Naive thymus-derived CD8-positive, alpha-beta T cell (primary cell): Measurements from ENCODE around the gene FAM83E. TPM values are rescaled to one million over a fixed set of nuclear protein-coding genes. Genes with fewer than 3 reads are reported as not detected.
"Not testable (repeated sequence)": the region's sequence is repeated elsewhere in the genome, so short reads cannot be mapped to it uniquely, and the experiment has no call there.

Experiments
- ATAC-seq, 2 donors: fragments of 150-1000 bp; cut with Tn5 transposase in 1 of 2; sonication (Bioruptor Pico), chemical (Tn5 transposase) in 1 of 2; 1 replicate in 1 of 2; 2 replicates in 1 of 2; pipeline ENCODE4 v1.10.0; 2021; ENCODE audit warnings: mild to moderate bottlenecking in 2 of 2, moderate library complexity in 2 of 2
- POLR2A ChIA-PET: fragments of 350-600 bp; sonication (Branson Sonifier 250); formaldehyde crosslinking; loops from one replicate; lab custom pipeline; 2021; ENCODE audit warnings: antibody characterized with exemption; lab: Charles Lee
- DNase-seq, 10 donors: peaks; one replicate each; pipeline versions ENCODE4 v3.0.0 to v3.0.0-alpha.2; 2020 to 2022
- H3K27ac Mint-ChIP-seq, 10 donors: one replicate each; pipeline ENCODE4 v1.8.0; 2020 to 2022; ENCODE audit warnings: mild to moderate bottlenecking in 10 of 10, mixed read lengths in 10 of 10, moderate library complexity in 4 of 10, inconsistent platforms in 1 of 10
- H3K27me3 Mint-ChIP-seq, 5 donors: one replicate each; pipeline ENCODE4 v1.8.0; 2021 to 2022; ENCODE audit warnings: mixed read lengths in 5 of 5
- H3K36me3 Mint-ChIP-seq, 3 donors: one replicate each; pipeline ENCODE4 v1.8.0; 2020 to 2022; ENCODE audit warnings: mixed read lengths in 3 of 3, mild to moderate bottlenecking in 2 of 3, inconsistent platforms in 1 of 3
- H3K4me1 Mint-ChIP-seq, 4 donors: one replicate each; pipeline ENCODE4 v1.8.0; 2021 to 2022; ENCODE audit warnings: mixed read lengths in 4 of 4
- H3K4me3 Mint-ChIP-seq, 10 donors: one replicate each; pipeline ENCODE4 v1.8.0; 2020 to 2022; ENCODE audit warnings: mild to moderate bottlenecking in 10 of 10, mixed read lengths in 10 of 10, moderate library complexity in 6 of 10, inconsistent platforms in 1 of 10
- H3K9me3 Mint-ChIP-seq, 9 donors: one replicate each; pipeline ENCODE4 v1.8.0; 2020 to 2022; ENCODE audit warnings: mixed read lengths in 9 of 9, mild to moderate bottlenecking in 3 of 9, inconsistent platforms in 1 of 9, moderate library complexity in 1 of 9
- polyA plus RNA-seq, 3 donors: library from polyadenylated mRNA; unstranded; fragments of 300-500 nt; fragmentation: Illumina TruSeq; gene quantifications; one replicate each; pipeline ENCODE4 v1.2.3, GENCODE V29; 2021
- total RNA-seq, 8 experiments: library from RNA in 2 of 8; stranded (reverse) in 2 of 8; gene quantifications; one replicate each; pipeline ENCODE4 v1.2.3 and lab custom pipeline; 2021 to 2026

FAM83E gene
- total and polyA plus RNA-seq, 5 experiments from 2014 or later: 8.0 TPM; not detected in 3

DNA sequence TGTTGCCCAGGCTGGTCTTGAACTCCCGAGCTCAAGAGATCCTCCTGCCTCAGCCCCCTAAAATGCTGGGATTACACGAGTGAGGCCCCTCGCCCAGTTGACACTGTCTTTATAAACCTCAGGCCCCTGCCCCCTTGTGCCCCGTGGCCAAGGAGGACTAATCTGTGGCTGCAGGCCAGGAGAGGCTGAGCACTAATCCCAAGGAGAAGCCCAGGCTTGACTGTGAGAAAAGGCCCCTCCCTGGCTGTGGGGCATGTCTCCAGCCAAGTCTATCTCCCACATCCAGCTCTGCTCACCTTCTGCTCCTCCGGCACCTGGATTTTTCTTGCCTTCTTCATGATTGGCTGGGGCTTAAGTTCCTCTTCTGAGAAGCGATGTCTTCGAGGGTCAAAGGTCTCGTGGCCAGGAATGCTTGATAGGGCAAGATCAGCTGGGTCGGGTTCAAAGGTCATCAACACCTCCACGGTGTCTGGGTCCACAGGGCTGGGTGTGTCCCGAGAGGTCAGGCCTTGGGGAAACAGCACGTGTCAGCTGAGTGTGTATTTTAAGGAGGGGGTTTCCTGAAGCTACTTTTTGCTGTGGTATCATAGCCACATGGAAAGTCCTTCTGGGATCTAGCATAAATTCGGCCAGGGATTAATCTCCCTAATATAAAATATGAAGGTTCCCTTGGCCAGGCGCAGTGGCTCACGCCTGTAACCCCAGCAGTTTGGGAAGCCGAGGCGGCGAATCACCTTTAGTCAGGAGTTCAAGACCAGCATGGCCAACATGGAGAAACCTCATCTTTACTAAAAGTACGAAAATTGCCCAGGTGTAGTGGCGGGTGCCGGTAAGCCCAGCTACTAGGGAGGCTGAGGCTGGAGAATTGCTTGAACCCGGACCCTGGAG, 18.5 kb upstream of the FAM83E start:
- ATAC-seq (no peak), DNase-seq (no peak)
- H3K4me1 Mint-ChIP-seq: peaks cover 15 to 53% (median 48%) of the 10 kb centered on the region in 4 donors
- peak overlapping the region; percentile 78 to 93 (median 86) for H3K4me3 Mint-ChIP-seq
- H3K27me3 Mint-ChIP-seq: no peaks in the 10 kb centered on the region
- POLR2A ChIA-PET: interaction anchor here (0.7 to 3.0 kb wide), 7 partner anchors 10 to 1875 kb away, joined by 3 to 42 read pairs (median 18); partner anchors contain the start of genes CA11, RPL18 and SPHK2
- peaks cover 0 to 47% (median 8%) of the 10 kb centered on the region in 3 donors for H3K36me3 Mint-ChIP-seq
- H3K9me3 Mint-ChIP-seq: peaks cover 0 to 2% (median 0%) of the 10 kb centered on the region in 9 donors
- peak overlapping the region in 8 of 10 donors; percentile 92 to 96 (median 95) for H3K27ac Mint-ChIP-seq

GRCh38 chr19:48632692-48633147, 17.8 kb upstream of the FAM83E start:
- Mint-ChIP-seq H3K36me3 (peaks cover 0 to 47% (median 8%) of the 10 kb centered on the region in 3 donors), H3K9me3 (no peaks in the 10 kb centered on the region), H3K27me3 (no peaks in the 10 kb centered on the region), H3K4me3 (peak overlapping the region in 9 of 10 donors; percentile 4 to 52 (median 26)), H3K27ac (peak overlapping the region in 9 of 10 donors; percentile 20 to 96 (median 85)), H3K4me1 (peaks cover 13 to 49% (median 42%) of the 10 kb centered on the region in 4 donors)
- DNase-seq (no peak), ATAC-seq (no peak)
- POLR2A ChIA-PET: interaction anchor here (0.7 to 4.3 kb wide), 7 partner anchors 9 to 1874 kb away, joined by 4 to 42 read pairs (median 20); partner anchors contain the start of genes CA11, RPL18 and SPHK2

GRCh38 chr19:48632286-48632685, 17.4 kb upstream of the FAM83E start:
- not testable (repeated sequence) for ATAC-seq
- POLR2A ChIA-PET: interaction anchor here (0.7 to 4.3 kb wide), 6 partner anchors 9 to 1874 kb away, joined by 3 to 37 read pairs (median 11); partner anchors contain the start of gene CA11
- H3K36me3 Mint-ChIP-seq: peaks cover 0 to 47% (median 8%) of the 10 kb centered on the region in 3 donors

DNA sequence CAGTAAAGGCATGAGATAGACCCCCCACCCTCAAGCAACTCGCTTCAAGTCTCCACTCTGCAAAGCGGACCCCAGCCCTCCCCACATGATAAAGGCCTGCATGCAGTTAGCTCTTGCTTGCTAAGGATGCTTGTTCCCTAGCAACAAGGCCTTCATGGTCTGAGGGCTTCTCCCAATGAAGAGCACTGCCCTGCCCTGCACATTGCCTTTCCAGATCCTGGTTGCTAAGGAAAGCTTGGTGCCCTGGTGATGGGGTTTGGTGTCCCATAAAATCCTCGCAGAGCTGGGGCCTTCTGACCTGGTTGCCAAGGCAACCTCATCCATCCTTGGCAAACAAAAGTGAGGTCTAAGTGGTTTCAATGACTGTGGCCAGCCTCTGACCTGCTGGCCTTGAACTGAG, 16.3 kb upstream of the FAM83E start:
- peaks cover 11 to 49% (median 45%) of the 10 kb centered on the region in 4 donors for H3K4me1 Mint-ChIP-seq
- H3K27ac Mint-ChIP-seq: peak overlapping the region in 8 of 10 donors; percentile 35 to 92 (median 80)
- ATAC-seq (no peak), DNase-seq (peak in 1 of 10 donors; percentile 60)
- H3K27me3 Mint-ChIP-seq: no peaks in the 10 kb centered on the region
- H3K4me3 Mint-ChIP-seq: no peak overlapping the region
- no peaks in the 10 kb centered on the region for H3K9me3 Mint-ChIP-seq
- peaks cover 0 to 47% (median 8%) of the 10 kb centered on the region in 3 donors for H3K36me3 Mint-ChIP-seq
- POLR2A ChIA-PET: interaction anchor here (0.8 to 4.6 kb wide), 7 partner anchors 9 to 307 kb away, joined by 3 to 38 read pairs (median 3); partner anchors contain the start of genes CA11, RPL18 and SPHK2

More at GRCh38 chr19:48632286-48632685, 17.4 kb upstream of the FAM83E start:
- not testable (repeated sequence) for H3K9me3 Mint-ChIP-seq, H3K27me3 Mint-ChIP-seq, DNase-seq
- Mint-ChIP-seq H3K4me1 (peaks cover 11 to 49% (median 43%) of the 10 kb centered on the region in 4 donors), H3K27ac (peak overlapping the region in 9 of 10 donors; percentile 20 to 96 (median 85)), H3K4me3 (peak overlapping the region; percentile 4 to 52 (median 27))

DNA sequence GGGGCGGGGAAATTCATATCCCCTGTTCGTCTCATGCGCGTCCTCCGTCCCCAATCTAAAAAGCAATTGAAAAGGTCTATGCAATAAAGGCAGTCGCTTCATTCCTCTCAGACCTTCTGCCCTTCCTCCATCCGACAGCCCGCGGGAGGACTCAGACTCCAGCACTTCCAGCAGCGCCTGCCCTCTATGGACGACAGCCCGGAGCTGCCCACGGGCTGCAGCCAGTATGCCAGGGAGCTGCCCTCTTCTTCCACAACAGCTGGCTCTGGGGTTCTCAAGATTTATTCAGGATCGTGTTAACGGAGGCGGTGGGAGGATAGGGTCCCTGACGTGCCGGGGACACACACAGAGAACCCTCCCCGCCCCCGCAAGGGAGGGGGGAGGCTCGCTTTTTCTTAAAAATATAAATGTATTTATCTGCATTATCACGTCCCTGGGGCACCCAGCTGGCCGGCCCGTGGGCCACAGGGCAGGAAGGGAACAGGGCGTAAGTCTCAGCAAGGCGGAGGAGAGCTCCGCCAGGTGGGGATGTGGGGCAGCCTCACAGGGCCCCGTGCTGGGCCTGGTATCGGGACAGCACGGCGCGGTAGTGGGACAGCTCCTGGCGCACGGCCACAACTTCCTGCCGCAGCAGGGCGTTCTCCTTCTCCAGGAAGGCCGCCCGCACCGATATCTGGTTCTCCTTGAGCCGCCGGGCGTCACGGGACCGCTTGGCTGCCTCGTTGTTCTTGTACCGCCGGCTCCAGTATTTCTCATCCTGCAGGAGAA, 15.6 kb upstream of the FAM83E start:
- H3K27me3 Mint-ChIP-seq: no peaks in the 10 kb centered on the region
- peak overlapping the region in 6 of 10 donors; percentile 14 to 81 (median 72) for H3K27ac Mint-ChIP-seq
- POLR2A ChIA-PET: interaction anchor here (0.5 to 4.6 kb wide), 7 partner anchors 8 to 1582 kb away, joined by 3 to 38 read pairs (median 6); partner anchors contain the start of genes CA11, DBP, RPL18 and SPHK2
- no peak for ATAC-seq
- peaks cover 13 to 47% (median 44%) of the 10 kb centered on the region in 4 donors for H3K4me1 Mint-ChIP-seq
- H3K36me3 Mint-ChIP-seq: peaks cover 0 to 46% (median 8%) of the 10 kb centered on the region in 3 donors
- peak in 1 of 10 donors; percentile 57 for DNase-seq
- H3K9me3 Mint-ChIP-seq: no peaks in the 10 kb centered on the region
- no peak overlapping the region for H3K4me3 Mint-ChIP-seq

DNA sequence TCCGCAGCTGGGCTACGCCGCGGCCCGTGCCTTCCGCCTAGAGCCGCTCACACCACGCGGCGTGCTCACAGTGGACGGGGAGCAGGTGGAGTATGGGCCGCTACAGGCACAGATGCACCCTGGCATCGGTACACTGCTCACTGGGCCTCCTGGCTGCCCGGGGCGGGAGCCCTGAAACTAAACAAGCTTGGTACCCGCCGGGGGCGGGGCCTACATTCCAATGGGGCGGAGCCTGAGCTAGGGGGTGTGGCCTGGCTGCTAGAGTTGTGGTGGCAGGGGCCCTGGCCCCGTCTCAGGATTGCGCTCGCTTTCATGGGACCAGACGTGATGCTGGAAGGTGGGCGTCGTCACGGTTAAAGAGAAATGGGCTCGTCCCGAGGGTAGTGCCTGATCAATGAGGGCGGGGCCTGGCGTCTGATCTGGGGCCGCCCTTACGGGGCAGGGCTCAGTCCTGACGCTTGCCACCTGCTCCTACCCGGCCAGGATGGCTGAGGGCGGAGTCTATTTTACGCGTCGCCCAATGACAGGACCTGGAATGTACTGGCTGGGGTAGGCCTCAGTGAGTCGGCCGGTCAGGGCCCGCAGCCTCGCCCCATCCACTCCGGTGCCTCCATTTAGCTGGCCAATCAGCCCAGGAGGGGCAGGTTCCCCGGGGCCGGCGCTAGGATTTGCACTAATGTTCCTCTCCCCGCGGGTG, 14.9 kb upstream of the FAM83E start:
- Mint-ChIP-seq H3K27ac (peak overlapping the region in 5 of 10 donors; percentile 38 to 85 (median 61)), H3K4me1 (peaks cover 15 to 49% (median 45%) of the 10 kb centered on the region in 4 donors), H3K36me3 (peaks cover 0 to 45% (median 8%) of the 10 kb centered on the region in 3 donors), H3K4me3 (no peak overlapping the region), H3K9me3 (no peaks in the 10 kb centered on the region), H3K27me3 (no peaks in the 10 kb centered on the region)
- no peak for ATAC-seq
- DNase-seq: peak in 2 of 10 donors; percentile 35 to 71
- POLR2A ChIA-PET: interaction anchor here (0.5 to 4.6 kb wide), 6 partner anchors 8 to 1582 kb away, joined by 3 to 38 read pairs (median 13); partner anchors contain the start of genes CA11, DBP, RPL18 and SPHK2

GRCh38 chr19:48629297-48629598, 14.4 kb upstream of the FAM83E start:
- POLR2A ChIA-PET: interaction anchor here (3.7 to 4.6 kb wide), 3 partner anchors 9 to 16 kb away, joined by 20 to 38 read pairs (median 34); partner anchors contain the start of genes CA11, DBP, RPL18 and SPHK2
- Mint-ChIP-seq H3K4me3 (no peak overlapping the region), H3K27me3 (no peaks in the 10 kb centered on the region), H3K4me1 (peaks cover 17 to 48% (median 44%) of the 10 kb centered on the region in 4 donors), H3K36me3 (peaks cover 0 to 43% (median 8%) of the 10 kb centered on the region in 3 donors), H3K27ac (no peak overlapping the region), H3K9me3 (no peaks in the 10 kb centered on the region)
- ATAC-seq (no peak), DNase-seq (peak in 1 of 10 donors; percentile 61)

GRCh38 chr19:48628486-48629296, 13.8 kb upstream of the FAM83E start:
- no peak overlapping the region for H3K4me3 Mint-ChIP-seq
- no peaks in the 10 kb centered on the region for H3K9me3 Mint-ChIP-seq
- H3K27ac Mint-ChIP-seq: peak overlapping the region in 4 of 10 donors; percentile 37 to 71 (median 47)
- ATAC-seq: no peak
- peaks cover 20 to 48% (median 44%) of the 10 kb centered on the region in 4 donors for H3K4me1 Mint-ChIP-seq
- no peak for DNase-seq
- POLR2A ChIA-PET: interaction anchor here (0.5 to 4.6 kb wide), 5 partner anchors 9 to 163 kb away, joined by 3 to 38 read pairs (median 20); partner anchors contain the start of genes CA11, DBP, RPL18 and SPHK2
- H3K36me3 Mint-ChIP-seq: peaks cover 0 to 44% (median 8%) of the 10 kb centered on the region in 3 donors
- no peaks in the 10 kb centered on the region for H3K27me3 Mint-ChIP-seq

DNA sequence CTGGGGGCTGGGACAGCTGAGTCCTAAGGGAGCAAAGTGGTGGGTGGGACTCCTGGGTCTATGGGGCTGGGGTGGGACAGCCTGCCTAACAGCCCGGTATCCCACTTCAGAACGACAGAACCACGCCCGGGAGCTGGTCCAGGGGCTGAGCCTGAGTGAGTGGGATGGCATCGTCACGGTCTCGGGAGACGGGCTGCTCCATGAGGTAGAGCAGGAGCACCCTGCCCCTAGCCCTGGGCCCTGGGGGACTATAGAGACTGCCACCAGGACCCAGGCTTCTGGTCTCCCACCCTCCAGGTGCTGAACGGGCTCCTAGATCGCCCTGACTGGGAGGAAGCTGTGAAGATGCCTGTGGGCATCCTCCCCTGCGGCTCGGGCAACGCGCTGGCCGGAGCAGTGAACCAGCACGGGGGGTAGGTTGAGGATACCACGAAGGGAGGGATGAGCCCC, 13.0 kb upstream of the FAM83E start:
- DNase-seq (no peak), ATAC-seq (no peak)
- Mint-ChIP-seq H3K27ac (peak overlapping the region in 1 of 10 donors; percentile 48), H3K27me3 (no peaks in the 10 kb centered on the region), H3K36me3 (peaks cover 0 to 42% (median 8%) of the 10 kb centered on the region in 3 donors), H3K4me1 (peaks cover 25 to 45% (median 43%) of the 10 kb centered on the region in 4 donors), H3K4me3 (peak overlapping the region in 1 of 10 donors; percentile 24), H3K9me3 (no peaks in the 10 kb centered on the region)
- POLR2A ChIA-PET: interaction anchor here (0.5 to 4.6 kb wide), 4 partner anchors 8 to 163 kb away, joined by 3 to 38 read pairs (median 21); partner anchors contain the start of genes CA11, DBP, RPL18 and SPHK2

DNA sequence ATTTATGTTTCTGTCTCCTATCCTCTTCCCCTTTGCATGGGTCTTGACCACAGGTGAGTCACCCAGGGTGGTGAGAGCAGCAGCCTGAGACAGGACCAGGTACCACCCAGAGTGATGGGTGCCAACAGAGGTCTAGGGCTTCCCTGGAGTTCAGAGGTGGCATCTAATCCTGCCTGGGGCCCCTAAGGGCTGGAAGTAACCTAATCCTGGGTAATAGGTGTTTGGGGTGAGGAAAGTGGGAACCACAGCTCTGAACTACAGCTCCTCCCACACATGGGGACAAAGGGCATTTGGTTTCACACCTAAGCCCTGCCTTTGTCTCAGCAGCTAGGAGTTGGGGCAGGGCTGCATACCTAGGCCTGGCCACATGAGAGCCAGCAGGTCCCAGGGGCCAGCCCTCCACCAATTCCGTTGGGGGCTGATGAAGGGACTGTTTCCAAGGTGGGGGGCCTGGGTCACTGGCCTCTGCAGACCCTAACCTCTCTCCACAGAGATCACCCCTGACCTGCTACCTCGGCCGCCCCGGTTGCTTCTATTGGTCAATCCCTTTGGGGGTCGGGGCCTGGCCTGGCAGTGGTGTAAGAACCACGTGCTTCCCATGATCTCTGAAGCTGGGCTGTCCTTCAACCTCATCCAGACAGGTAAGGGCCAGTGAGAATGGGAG, 12.5 kb upstream of the FAM83E start:
- Mint-ChIP-seq H3K4me3 (peak overlapping the region in 2 of 10 donors; percentile 9 to 24), H3K36me3 (peaks cover 0 to 40% (median 5%) of the 10 kb centered on the region in 3 donors), H3K9me3 (no peaks in the 10 kb centered on the region), H3K27me3 (no peaks in the 10 kb centered on the region), H3K27ac (peak overlapping the region in 5 of 10 donors; percentile 27 to 65 (median 37)), H3K4me1 (peaks cover 23 to 43% (median 41%) of the 10 kb centered on the region in 4 donors)
- no peak for DNase-seq
- ATAC-seq: no peak
- POLR2A ChIA-PET: interaction anchor here (2.1 to 4.6 kb wide), 3 partner anchors 7 to 18 kb away, joined by 8 to 38 read pairs (median 34); partner anchors contain the start of genes CA11, DBP, RPL18 and SPHK2
